GM18498 (cell line): ENCODE results near the gene MAD2L2.

Experiments used
- ATAC-seq: cut with Tn5 transposase; IDR thresholded peaks from one replicate; pipeline ENCODE4 v1.9.1; 2021; ENCODE audit warnings: mild to moderate bottlenecking, moderate library complexity; ENCODE audit not compliant: unreplicated experiment

The MAD2L2 gene

GRCh38 chr1:11705596-11705995 lies 24.6 kb upstream of the MAD2L2 start:
- ATAC-seq, result no peak

DNA sequence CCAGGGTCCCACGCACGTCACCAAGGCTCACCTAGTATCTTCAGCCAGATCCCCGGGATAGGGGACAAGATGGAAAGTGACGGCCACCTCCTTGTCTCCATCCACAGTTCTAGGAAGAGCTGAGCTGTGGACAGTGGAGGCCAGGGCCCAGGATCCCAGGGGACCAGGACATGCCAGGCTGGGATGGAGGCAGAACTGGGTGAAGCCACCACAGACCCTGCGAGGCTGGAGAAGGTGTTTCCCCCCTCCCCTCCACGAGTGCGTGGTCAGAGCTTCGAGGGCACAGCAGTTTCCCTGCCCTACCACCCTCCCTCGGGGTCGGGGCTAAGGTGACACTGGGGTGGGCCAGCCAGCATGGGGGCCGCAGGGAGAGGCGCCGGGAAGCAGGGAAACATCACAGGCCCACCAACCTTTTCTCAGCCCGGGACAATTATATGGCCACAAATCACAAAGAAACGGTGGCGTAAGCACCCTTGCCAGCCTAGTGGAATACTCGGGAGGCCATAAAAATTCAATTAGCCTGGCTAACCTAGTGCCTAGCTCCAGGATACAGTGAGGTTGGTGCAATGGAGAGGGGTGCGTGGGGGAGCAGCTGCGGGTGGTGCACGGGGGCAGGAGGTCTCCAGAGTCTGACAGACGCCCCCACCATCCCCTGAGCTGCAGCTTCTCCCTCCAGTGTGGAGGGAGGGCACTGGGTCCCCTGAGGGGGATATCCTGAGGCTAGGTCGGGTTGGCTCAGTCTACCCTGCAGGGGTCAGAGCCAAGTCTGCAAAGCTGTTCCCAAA lies 23.9 kb upstream of the MAD2L2 start:
- no peak for ATAC-seq

DNA sequence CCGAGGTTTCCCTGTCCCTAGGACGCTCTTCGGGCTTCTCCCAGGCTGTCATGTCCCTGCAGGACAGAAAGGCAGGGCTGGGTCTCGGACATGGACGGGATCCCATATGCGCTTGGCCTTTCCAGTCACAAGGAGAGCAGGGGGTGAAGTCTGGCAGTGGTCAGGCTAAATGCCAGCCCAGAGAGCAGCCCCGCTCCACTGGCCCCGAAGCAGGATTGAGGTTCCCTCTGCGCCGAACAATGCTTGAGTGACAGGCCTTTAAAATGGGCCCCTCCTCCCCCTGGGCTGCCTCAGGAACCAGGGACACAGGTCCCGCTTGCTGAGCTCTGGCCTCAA lies 23.2 kb upstream of the MAD2L2 start:
- no peak for ATAC-seq

- no peak for ATAC-seq
These were observed 22.6 kb upstream of the MAD2L2 start for GRCh38 chr1:11703357-11704193.

- ATAC-seq, result no peak
These were observed 21.2 kb upstream of the MAD2L2 start for GRCh38 chr1:11701981-11702803.

- ATAC-seq, result no peak
These were observed 20.6 kb upstream of the MAD2L2 start for GRCh38 chr1:11701551-11701961.

- ATAC-seq, result no peak
These were observed 19.9 kb upstream of the MAD2L2 start for GRCh38 chr1:11700601-11701467.

GRCh38 chr1:11697893-11698210 lies 16.9 kb upstream of the MAD2L2 start:
- ATAC-seq, result no peak

GRCh38 chr1:11697188-11697892 lies 16.4 kb upstream of the MAD2L2 start:
- ATAC-seq, result no peak

DNA sequence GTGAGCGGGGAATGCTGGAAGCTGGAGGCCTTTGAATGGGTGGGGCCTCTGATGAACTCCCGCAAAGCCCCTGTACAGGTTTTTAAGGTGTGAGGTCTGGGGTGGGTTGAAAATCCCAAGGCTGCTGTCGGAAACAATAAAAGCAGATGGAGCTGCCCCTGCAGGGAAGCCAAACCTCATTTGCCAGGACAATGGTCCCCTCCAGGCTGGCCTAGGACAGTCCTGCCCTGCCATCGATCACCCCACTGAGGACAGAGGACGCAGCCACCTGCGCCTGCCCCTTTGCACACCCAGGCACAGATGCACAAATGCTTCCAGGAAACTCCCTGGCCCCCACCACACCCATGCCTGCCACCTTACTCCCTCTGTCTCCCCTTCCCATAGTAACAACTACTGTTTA lies 14.9 kb upstream of the MAD2L2 start:
- no peak for ATAC-seq

- no peak for ATAC-seq
These were observed 13.0 kb upstream of the MAD2L2 start for GRCh38 chr1:11693917-11694316.

DNA sequence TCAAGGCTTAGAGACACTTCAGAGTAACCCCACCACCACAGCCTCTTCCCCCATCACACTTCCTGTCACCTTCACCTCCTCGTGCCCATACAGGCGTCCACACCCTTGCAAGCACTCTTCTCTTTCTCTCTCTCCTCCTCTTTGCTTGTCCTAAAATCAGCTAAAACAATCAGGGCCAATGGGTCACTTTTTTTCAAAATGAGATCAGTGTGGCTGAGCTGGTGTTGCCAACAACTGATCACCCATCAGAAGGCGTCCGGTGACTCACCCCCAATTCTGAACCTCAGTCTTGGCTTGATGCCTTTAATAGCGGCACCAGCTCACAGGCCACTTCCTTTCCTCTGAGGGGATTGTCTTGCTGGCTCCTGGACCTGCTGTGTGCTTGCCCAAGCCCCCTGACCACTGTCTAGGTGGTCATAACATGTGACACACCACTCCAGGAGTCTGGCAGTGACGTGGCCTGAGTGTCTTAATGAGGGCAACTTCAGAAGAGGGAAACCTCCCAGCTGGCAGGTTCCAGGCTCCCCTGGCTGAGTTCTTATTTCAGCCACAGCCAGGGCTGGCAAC lies 12.2 kb upstream of the MAD2L2 start:
- ATAC-seq, result no peak

GRCh38 chr1:11691928-11692711 lies 11.2 kb upstream of the MAD2L2 start:
- no peak for ATAC-seq

DNA sequence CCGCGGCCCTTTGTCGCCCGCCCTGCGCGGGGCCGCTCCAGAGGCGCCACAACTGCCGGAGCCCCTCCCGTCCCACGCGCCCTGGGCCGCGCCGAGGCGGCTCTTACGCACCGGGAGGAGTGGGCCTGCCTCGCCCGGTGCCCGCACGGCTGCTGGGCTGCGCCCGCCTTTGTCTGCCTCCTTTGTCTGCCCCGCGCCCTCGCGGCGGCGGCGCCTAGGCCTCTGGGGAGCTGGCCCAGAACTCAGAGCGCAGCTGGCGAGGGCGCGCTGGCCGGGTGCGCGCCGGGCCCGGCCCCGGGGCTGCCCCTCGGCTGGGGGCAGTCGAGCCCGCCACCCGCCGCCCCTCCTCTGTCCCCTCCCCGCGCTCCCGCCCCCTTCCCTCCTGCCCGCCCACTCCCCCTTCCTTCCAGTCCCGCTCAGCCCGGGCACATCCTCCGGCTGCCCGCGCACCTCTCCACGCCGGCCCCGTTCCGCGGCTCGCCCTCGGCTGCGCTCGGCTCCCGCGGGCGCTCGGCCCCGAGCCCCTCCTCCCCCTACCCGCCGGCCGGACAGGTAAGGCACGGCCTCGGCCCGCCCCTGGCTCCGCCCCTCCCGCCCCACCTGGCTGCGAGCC lies 10.5 kb upstream of the MAD2L2 start, which contains the start of gene DRAXIN:
TSS of gene DRAXIN (plus strand) at position 409 of the 613 bp plus-strand sequence. CDS start 14,549 bp downstream, outside the sequence.
- no peak for ATAC-seq

DNA sequence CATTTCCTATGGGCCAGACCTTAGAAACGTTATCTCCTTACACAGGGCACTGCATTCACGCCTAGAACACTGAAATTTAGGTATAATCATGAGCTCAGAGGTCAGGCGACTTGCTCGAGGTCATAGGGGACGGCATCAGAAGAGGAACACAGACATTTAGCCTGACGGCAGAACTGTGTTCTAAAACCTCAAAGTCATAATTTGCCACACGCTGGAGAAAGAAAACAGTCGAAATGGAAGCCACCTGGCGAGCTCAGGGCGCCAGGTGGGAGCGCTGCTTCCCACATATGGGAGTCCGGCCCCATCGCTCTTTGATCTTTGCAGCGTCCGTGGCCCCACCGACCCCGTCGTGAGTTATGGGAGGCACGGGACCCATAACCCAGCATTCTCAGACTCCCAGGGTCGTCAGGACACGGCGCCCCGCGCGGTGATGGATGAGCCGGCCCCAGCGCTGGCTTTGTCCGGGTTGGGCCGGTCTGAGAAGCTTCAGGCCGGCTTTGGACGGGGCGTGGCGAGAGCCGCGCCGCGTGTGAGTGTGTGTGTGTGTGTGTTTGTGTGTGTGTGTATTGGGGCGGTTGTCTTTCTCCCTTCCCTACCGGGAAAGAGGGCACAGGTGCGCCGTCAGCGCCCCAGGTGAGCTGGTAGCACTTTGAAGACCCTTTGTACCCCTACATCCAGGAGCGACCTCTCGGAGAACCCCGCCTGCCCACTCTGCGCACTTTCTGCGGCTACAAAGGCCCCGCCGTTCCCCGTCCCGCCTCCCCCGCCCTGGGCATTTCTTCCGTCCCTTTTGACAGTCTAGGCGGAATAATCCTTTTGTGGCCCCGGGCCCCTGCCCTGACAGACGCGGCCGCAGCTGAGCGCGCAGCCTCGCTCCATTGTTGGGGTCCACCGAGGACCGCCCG lies 9.7 kb upstream of the MAD2L2 start:
- ATAC-seq, result no peak

DNA sequence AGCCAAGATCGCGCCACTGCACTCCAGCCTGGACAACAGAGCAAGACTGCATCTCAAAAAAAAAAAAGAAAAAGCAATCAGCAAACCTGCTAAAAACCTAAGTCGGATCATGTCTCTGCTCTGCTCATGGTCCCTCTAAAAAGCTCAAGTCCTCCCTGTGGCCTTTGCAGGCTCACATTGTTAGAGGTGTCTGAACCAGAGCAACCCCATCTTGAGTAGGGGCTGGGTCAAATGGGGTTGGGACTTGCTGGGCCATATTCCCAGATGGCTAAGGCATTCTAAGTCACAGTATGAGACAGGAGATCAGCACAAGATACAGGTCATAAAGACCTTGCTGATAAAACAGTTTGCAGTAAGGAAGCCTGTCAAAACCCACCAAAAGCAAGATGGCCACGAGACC lies 7.6 kb upstream of the MAD2L2 start:
- no peak for ATAC-seq

DNA sequence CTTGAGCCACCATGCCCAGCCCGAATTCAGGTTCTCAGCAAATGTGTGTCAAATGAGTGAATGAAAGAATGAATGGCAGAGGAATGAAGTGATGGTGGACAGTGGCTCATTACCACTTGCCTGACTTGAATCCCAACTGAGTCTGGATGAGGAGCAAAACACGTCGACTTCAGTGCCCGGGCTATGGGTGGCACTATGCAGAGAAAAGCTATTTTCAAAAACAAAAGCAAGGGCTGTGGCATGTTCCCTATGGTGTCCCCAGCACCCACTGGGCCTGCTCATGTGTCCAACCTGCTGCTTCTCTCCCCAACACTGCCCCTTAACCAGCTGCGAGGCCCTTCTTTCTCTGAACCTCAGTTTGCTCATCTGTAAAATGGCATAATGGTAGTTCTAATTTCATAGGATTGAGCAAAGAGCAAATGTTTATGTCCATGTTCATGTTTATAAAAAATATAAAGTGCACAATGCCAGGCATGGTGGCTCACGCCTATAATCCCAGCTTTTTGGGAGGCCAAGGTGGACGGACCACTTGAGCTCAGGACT lies 4.3 kb upstream of the MAD2L2 start:
- ATAC-seq, result no peak
